GM12872 (cell line): ENCODE results near the gene CHD1.

Experiments used
- CTCF ChIP-seq: IDR thresholded peaks from 3 replicates; pipeline ENCODE4 v1.5.1; 2011; ENCODE audit warnings: low read depth, mild to moderate bottlenecking, low read length, moderate library complexity; ENCODE audit not compliant: insufficient read depth

Gene CHD1

DNA sequence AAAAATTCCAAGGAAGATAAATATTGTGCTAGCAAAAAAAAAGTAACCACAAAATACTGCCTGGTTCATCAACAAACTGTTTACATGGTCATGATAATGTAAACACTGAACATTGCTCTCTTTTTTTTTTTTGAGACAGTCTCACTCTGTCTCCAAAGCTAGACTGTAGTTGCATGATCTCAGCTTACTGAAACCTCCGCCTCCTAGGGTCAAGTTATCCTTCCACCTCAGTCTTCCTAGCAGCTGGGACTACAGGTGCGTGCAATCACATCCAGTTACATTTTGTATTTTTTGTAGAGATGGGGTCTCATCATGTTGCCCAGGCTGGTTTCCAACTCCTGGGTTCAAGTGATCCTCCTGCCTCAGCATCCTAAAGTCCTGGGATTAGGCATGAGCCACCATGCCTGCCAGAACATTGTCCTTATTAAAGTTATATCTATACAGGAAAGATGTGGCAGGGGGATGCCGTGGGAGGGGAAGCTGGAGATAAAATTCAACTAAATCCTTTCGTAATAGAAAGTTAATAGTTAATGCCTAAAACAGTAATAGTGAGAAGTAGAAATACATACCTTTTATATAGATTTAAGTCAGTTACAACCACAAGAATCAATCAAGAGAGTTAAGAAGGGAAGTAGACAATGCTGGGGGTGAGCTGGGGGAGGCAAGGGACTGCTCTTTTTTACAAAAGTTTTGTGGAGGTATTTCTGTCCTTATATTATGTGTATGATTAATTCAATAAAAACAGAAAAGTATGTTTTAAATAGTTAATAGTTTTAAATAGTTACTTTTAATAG lies 103.0 kb downstream of the CHD1 start:
- TF ChIP-seq CTCF = no peak

DNA sequence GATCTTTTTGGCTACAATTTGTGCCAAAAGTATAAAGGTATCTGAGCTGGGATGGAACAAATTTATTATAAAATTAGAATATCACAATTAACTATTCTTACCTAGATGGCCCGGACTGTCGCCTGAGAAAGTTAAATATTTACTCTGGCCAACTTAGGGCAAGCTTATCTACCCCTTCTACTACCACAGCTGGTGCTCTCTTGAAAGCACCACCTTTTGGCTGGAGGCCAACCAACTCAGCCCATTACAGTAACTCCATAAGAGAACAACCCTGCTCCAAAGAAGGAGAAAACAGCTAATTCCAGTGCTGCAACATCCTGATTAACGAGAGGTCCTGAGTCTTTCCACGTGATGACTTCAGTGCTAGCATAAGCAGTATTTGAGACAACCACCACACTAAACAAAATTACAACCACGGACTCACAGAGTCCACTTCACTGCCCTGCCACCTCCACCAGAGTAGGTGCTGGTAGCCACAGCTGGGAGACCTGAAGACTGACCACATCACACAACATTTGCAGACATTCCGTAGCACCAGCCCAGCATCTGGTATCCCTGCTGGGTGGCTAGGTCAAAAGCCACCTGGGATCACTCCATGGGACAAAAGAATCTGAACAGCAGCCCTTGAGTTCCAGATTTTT lies 112.1 kb downstream of the CHD1 start:
- no peak for TF ChIP-seq CTCF

DNA sequence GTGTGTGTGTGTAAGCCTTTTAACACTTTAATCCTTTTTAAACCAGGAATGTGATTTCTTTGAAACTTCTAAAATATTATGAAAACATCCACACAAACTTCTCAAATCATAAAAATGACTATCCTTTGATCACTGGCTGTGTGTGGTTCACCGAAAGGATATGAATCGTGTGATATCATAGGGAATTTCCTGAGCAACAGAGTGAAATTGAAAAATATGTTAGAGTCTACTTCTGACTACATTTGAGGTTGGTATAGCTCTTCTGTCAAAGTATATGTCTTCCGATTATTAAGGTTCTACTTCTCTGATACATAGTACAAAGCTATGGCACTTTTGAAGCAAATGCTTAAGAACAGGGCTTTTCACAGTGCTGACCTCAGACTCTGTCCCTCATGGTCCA lies 115.1 kb downstream of the CHD1 start:
- no peak for TF ChIP-seq CTCF

- TF ChIP-seq CTCF = no peak
These were observed 118.6 kb downstream of the CHD1 start for GRCh38 chr5:98810206-98810605.

DNA sequence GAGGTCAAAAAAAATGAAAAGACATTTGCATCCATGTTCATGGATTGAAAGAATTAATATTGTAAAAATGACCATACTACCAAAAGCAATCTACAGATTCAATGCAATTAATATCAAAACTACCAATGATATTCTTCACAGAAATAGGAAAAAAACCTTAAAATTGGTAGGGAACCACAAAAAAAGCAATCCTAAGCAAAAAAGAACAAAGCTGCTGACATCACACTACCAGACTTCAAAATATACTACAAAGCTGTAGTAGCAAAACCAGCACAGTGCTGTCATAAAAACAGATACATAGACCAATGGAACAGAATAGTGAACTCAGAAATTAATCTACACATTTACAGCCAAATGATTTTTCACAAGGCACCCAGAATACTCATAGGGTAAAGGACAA lies 121.0 kb downstream of the CHD1 start:
- no peak for TF ChIP-seq CTCF

DNA sequence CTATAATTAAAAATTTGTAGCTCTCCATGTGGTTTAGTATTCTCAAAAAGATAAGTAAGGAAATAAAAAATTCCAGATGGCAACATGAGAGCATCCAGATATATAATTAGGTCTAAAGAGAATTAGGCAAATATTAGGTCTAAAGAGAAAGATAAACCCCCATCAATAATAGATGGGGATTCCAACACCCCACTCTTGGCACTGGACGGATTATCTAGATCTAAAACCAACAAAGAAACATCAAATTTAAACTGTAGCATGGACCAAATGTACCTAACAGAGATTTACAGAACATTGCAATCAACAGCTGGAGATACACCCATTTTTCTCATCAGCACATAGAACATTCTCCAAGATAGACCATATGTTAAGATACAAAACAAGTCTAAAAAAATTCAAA lies 123.7 kb downstream of the CHD1 start:
- TF ChIP-seq CTCF = no peak

GRCh38 chr5:98804066-98804465 lies 124.7 kb downstream of the CHD1 start:
- no peak for TF ChIP-seq CTCF
